Left kidney (tissue), 2 donors: ENCODE results near the gene PRRT1. TPM values are rescaled to one million over a fixed set of nuclear protein-coding genes. Genes with fewer than 3 reads are reported as not detected.
A peak's percentile ranks its signal among the peaks of the same experiment; 100 is the strongest.
"Not testable (repeated sequence)": the region's sequence is repeated elsewhere in the genome, so short reads cannot be mapped to it uniquely, and the experiment has no call there.

Experiments
- DNase-seq: peaks from one replicate; pipeline ENCODE4 v3.0.0-alpha.2; 2013
- polyA plus RNA-seq: library from polyadenylated mRNA; unstranded; fragments of 120-200 nt; gene quantifications from one replicate; pipeline ENCODE4 v1.2.1, GENCODE V29; 2013; ENCODE audit not compliant: insufficient read length

The PRRT1 gene
- polyA plus RNA-seq, 1 donor: 2.7 TPM

- DNase-seq: no peak
Measured at GRCh38 chr6:32188381-32189068, 36.8 kb upstream of the PRRT1 start.

DNA sequence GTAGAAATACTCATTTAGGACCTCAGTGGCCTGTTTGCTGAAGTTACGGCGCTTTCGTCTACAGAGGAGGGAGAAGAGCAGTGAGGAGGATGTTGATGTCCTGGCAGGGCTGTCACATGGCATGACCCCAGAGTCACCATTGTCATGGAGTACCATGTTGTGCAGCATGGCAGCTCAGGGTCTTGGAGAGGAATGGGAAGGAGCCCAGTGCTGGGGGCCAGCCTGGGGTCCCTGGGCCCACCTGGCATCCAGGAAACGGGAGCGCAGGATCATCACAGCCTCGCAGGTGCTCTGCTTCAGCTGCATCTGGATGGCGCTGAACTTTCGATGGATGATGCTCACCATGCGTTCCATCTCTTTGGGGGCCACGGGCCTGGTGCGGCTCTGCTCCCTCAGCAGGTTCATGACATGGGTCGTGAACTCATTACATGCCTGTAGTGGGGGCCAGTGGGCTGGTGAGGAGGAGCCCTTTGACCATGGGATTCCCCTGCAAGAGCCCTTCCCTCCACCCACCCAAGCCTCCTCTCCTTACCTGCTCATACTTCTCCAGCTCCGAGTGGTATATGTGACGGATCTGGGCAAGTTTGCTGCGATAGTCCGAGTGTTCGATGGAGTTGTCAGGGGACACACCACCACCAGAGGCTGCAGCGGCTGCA is 36.1 kb upstream of the PRRT1 start:
- DNase-seq: not testable (repeated sequence)

DNA sequence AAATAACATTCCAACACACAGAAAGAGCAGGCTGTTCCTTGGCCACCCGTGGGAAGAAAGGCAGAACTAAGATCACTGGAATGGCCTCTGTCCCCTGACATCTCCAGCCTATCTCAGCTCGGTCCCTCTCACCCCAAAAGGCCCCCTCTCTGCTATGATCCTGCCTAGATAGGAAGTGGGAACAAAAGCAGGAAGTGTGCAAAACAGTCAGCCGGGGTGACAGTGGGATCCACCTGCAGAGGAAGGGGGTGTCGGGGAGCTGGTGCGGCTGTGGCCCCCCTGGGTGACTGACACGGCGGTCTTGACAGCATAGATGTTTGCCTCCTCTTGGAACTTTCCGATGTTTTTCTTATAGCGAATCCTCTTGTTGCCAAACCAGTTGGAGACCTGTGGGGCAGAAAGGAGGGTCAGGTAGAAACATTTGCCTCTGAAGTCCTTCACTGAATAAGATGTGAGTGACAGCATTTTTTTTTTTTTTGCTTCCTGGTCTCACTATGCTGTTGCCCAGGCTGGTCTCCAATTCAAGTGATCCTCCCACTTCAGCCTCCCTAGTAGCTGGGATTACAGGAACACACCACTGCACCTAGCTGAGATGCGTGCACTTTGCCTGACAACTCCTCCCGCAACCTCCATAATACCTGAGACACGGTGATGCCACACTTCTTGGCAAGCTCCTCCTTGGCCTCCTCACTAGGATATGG is 35.4 kb upstream of the PRRT1 start:
- DNase-seq: no peak

DNA sequence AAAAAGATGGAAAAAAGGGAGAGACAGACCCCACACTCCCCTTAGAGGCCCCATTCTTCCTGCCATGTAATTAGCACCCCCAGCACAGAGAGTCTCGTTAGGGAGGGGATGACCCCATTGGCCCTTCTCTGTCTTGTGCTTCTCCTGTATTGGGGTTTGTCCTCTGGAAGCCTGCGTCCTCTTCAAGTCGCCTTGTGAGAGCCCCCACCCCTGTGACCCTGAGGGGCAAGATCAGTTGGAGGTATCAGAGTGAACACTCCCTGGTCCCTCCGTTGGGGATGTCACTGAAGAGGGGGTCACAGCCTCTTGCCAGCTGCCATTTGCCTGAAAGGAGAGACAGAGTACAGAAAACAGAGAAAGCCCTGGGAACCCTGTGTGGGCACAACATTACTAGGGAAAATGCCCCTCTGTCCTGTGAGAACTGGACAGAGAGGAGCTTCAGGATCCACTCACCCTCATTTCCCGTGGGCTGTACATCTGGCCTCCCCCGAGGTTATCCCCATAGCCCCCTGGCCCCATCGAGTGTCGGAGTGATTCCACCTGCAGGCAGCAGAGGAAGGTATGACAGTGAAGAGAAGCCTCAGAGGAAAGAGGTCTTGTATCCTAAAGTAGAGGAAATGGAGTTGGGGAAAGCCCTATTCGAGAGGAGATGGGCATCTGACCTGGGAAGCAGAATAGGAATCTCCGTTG is 34.6 kb upstream of the PRRT1 start:
- DNase-seq: not testable (repeated sequence)

DNA sequence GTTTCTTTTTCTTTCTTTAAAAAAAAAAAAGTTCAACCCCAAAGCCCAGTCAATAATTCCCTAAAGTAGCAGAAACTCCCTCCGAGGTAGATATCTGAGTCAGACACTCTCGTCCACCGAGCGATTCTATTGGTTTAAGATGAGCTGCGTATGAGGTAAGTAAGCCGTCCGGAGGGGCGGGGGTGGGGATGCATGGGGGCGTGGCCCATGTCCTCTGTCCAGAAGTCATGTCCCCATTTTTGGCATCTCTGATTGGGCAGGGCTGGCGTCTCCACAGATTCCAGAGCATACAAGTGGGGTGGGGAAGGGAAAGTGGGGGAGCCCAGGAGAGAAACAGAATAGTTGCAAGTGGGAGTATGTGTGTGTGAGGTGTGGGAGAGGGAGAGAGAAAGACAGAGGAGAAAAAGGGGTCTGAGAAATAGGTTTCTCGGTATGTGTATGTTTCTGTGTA is 34.0 kb upstream of the PRRT1 start:
- not testable (repeated sequence) for DNase-seq

DNA sequence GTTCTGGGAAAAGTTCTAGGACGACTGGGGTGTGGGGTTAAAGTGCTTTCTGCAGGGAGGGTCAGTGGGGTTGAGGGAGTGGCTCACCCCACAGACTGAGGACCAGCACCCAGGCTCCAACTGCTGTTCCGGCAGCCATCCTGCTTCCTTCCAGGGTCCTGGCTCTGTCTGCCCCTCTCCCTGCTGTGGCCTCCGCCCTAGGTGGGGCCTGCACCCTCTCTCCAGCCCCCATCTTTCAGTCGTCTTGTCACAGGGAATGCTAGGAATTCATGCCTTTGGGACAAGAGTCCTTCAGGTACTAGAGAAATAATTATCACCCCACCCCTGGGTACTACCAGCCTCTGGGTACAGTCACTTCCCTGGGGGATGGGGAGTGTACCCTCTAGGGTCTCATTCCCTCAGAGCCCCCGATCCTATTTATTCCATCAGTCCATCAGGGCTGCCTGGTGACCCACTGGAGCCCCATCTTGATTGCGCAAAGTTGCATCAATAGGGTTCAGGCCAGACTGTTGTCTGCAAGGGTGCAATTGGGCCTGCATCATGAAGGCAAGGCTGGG is 32.4 kb upstream of the PRRT1 start, which contains the start of gene AGER:
Gene AGER, minus strand, starts transcription at position 170 of the 557 bp plus-strand sequence. Its CDS starts 31 bp downstream, at position 139.
- DNase-seq: no peak

GRCh38 chr6:32183483-32184083 is 31.8 kb upstream of the PRRT1 start:
- no peak for DNase-seq

DNA sequence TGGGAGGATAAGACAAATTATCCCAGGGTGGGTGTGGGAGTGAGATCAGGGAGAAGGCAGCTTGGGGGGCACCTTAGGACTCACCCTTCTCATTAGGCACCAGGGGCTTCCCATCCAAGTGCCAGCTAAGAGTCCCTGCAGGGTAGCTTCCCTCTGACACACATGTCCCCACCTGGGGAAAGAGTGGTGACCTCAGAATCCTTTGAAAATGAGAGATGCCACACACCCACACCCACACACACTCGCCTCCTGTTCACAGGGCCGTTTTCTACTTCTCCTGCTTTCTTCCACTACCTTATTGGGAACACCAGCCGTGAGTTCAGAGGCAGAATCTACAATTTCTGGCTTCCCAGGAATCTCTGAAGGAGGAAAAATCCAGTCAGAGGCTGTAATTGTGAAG is 31.3 kb upstream of the PRRT1 start:
- DNase-seq: no peak

DNA sequence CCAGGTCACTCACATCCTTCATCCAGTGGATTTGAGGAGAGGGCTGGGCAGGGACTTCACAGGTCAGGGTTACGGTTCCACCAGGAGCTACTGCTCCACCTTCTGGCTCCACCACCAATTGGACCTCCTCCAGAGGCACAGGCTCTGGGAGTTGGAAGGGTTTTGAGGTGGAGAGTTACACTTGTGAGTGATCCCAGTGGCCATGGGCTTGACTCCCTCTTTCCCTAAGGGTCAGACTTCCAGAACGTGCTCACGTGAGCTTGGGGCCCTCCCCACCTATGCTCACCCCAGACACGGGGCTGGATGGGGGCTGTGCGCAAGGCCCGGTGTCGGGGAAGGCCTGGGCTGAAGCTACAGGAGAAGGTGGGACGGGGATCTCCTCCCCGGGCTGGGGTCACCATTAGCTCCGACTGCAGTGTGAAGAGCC is 30.8 kb upstream of the PRRT1 start:
- no peak for DNase-seq

DNA sequence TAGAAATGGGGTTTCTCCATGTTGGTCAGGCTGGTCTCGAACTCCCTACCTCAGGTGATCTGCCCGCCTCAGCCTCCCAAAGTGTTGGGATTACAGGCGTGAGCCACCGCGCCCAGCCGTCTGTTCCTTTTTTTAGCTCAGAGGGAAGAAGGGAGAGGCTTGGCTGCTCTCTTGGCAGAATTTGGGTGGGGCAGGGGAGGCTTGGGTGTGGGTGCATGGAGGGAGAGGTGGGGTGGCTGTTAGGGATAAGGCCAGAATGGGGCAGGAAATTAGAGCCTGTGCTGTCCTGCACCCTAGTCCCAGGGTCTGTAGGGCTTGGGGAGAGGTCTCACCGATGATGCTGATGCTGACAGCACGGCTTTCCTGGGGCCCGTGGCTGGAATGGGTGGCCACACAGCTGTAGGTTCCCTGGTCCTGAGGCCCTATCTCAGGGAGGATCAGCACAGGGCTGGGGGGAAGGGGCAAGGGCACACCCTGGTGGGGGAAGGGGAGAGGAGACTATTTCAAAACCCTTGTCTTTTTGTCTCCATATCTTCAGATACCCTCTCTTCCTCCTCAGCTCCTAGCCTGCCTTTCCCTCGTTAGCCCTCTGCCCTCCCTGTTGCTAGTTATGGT is 30.3 kb upstream of the PRRT1 start:
- no peak for DNase-seq

DNA sequence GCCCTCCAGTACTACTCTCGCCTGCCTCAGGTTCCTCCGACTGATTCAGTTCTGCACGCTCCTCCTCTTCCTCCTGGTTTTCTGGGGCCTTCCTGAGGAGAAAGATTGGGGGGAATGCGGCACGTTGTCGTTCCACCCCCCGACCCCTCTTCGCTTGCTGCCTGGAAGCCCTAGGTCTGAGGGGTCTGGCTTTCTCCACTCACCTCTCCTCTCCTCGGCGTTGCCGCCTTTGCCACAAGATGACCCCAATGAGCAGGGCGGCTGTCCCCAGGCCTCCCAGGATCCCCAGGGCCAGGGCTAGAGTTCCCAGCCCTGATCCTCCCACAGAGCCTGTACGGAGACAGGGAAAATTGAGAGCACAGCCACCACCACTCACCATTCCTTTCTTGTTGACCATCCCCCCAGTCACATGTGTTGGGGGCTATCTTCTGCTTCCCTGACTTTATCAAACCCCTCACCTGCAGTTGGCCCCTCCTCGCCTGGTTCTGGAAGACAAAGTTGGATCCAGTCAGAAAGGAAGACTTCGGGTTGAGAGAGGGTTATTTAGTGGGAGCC is 29.5 kb upstream of the PRRT1 start:
- no peak for DNase-seq

GRCh38 chr6:32179766-32180405 is 28.1 kb upstream of the PRRT1 start:
- DNase-seq: no peak

DNA sequence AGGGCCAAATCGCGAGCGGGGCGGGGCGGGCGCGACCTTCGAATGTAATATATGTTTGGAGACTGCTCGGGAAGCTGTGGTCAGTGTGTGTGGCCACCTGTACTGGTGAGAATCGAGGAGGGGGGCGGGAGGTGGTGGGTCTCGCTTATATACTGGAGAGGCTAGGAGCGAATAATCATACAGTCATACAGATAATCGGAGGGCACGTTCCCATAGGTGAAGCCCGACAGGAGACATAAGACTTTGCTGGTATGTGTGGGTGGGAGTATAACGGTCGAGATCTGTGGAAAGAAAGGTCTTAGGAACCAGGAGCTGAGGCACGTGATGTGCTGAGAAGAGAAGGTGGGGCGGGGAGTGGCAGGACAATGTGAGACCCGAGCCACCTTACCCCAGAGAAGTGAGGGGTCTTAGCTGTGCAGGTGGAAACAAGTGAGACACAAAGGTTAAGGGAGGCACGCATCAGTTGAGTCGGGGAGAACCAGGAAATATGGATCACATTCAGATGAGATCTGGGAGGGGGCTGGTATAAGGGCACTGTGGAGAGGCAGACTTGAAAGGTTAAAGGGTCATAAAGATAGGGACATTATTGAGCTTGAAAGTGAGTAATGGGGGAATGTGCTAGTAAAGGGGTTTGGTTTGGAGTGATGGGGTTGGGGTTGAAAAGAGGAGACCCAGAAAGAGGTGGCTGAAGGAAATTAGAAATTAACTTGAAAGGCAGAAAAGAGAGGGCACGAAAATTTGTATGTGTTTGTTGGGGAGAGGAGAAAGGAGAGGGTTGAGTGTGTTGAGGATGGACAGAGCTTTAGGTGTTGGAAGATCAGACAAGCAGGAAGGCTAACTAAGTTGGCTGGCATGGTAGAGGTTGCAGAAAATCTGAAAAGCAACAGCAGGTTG is 27.1 kb upstream of the PRRT1 start:
- no peak for DNase-seq

DNA sequence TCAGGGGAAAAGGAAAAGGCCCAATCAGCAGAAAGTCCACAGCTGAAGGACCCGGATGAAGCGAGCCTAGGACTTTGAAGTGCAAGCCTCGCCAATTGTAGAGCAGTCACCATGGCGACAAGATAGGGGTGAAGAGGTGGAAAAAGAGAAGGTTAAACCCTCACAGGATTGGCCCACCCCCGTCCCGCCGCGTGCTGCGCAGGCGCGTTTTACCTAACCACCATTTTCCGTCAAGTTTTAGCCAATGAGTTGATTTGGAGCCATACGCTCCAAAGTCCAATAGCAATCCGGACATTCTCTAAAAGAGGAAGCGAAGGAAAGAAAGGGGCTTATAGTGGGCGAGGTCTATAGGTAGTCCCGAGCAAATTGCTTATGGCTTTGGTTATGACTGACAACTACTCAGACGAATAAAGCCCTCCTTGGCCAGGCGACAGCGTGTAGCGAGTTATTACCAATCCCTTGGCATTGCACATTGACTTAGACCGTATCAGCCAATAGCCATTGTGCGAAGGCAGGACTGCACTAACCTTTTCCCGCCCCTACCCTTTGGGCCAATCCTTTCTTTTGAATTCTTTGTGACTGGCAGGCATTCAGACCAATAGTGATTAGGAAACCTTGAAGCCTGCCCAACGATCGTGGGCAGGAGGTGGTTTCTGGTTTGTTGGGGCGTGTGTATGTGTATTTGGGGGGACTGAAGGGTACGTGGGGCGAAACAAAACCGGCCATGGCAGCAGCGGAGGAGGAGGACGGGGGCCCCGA is 26.2 kb upstream of the PRRT1 start, which contains the start of gene RNF5:
Gene RNF5, plus strand, starts transcription at position 618 of the 759 bp plus-strand sequence. Its CDS starts 107 bp downstream, at position 725.
- peak; percentile 100 for DNase-seq

DNA sequence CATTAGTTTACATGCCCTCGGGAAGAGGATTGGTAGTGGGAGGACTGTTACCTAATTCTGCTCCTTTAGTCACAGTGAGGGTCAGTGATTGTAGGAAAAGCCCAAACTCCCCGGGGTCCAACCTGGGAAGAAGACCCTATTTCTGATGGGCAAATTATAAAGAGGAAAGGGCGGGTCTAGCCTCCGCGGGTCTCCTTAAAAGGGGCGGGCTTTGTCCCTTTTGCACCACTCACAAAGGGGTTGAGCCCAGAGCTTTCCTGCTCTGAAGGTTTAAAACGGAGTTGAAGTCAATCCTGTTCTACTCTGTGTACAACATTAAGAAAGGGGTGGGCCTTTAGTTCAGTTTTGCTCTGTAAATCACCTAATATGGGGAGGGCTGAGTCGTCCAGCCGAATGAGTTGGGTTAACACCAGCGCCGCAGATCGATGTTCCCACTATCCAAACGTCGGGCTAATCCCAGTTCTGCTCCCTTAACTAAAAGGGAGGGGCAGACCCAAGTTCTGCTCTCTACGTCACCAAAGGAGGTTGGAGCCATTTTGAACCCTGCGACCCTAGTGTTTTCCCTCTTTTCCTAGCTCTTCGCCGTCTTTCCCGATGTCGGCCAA is 25.5 kb upstream of the PRRT1 start:
- DNase-seq: no peak

GRCh38 chr6:32176476-32177182 is 24.9 kb upstream of the PRRT1 start:
- no peak for DNase-seq
